Neural crest cell (in vitro differentiated cells): ENCODE results near the gene CNN3. TPM values are rescaled to one million over a fixed set of nuclear protein-coding genes. Genes with fewer than 3 reads are reported as not detected.

Experiments used
- DNase-seq: peaks from one replicate; pipeline ENCODE4 v3.0.0; 2021; ENCODE audit warnings: low read depth, mixed read lengths, low spot score
- H3K27ac Mint-ChIP-seq: one replicate; pipeline ENCODE4 v1.8.0; 2021; ENCODE audit warnings: mild to moderate bottlenecking, mixed read lengths; ENCODE audit not compliant: unreplicated experiment
- H3K27me3 Mint-ChIP-seq: 2 replicates; pipeline ENCODE4 v1.8.0; 2021; ENCODE audit warnings: low read depth, mild to moderate bottlenecking, mixed read lengths
- H3K36me3 Mint-ChIP-seq: 2 replicates; pipeline ENCODE4 v1.8.0; 2021; ENCODE audit warnings: low read depth, mild to moderate bottlenecking, mixed read lengths
- H3K4me1 Mint-ChIP-seq: 2 replicates; pipeline ENCODE4 v1.8.0; 2021; ENCODE audit warnings: mixed read lengths
- H3K4me3 Mint-ChIP-seq: one replicate; pipeline ENCODE4 v1.8.0; 2021; ENCODE audit warnings: mild to moderate bottlenecking, mixed read lengths
- H3K9me3 Mint-ChIP-seq: 2 replicates; pipeline ENCODE4 v1.8.0; 2021; ENCODE audit warnings: mixed read lengths
- total RNA-seq: library from RNA; stranded (reverse); gene quantifications from 2 replicates; pipeline ENCODE4 v1.2.1, GENCODE V29; 2021
- TF ChIP-seq, protein P1 (sequence below): fragments of 200-600 bp; sonication (generic); conservative IDR thresholded peaks from 2 replicates; pipeline ENCODE4 v1.5.0; 2021; ENCODE audit warnings: antibody characterized with exemption, mild to moderate bottlenecking

Gene CNN3
- total RNA-seq, 1 donor from 2014 or later: 322 TPM

GRCh38 chr1:94875794-94876193, 51.1 kb downstream of the CNN3 start:
- Mint-ChIP-seq H3K27ac (no peak overlapping the region), H3K4me3 (no peak overlapping the region), H3K36me3 (peaks cover 3% of the 10 kb centered on the region), H3K9me3 (peaks cover 5% of the 10 kb centered on the region), H3K27me3 (no peaks in the 10 kb centered on the region), H3K4me1 (peaks cover 14% of the 10 kb centered on the region)
- TF ChIP-seq, protein P1, sequence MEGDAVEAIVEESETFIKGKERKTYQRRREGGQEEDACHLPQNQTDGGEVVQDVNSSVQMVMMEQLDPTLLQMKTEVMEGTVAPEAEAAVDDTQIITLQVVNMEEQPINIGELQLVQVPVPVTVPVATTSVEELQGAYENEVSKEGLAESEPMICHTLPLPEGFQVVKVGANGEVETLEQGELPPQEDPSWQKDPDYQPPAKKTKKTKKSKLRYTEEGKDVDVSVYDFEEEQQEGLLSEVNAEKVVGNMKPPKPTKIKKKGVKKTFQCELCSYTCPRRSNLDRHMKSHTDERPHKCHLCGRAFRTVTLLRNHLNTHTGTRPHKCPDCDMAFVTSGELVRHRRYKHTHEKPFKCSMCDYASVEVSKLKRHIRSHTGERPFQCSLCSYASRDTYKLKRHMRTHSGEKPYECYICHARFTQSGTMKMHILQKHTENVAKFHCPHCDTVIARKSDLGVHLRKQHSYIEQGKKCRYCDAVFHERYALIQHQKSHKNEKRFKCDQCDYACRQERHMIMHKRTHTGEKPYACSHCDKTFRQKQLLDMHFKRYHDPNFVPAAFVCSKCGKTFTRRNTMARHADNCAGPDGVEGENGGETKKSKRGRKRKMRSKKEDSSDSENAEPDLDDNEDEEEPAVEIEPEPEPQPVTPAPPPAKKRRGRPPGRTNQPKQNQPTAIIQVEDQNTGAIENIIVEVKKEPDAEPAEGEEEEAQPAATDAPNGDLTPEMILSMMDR: no peak
- no peak for DNase-seq

GRCh38 chr1:94874423-94874822, 52.5 kb downstream of the CNN3 start:
- Mint-ChIP-seq H3K4me3 (no peak overlapping the region), H3K4me1 (peaks cover 14% of the 10 kb centered on the region), H3K9me3 (peaks cover 5% of the 10 kb centered on the region), H3K36me3 (peaks cover 3% of the 10 kb centered on the region), H3K27me3 (no peaks in the 10 kb centered on the region), H3K27ac (no peak overlapping the region)
- no peak for DNase-seq
- TF ChIP-seq, protein P1: no peak

DNA sequence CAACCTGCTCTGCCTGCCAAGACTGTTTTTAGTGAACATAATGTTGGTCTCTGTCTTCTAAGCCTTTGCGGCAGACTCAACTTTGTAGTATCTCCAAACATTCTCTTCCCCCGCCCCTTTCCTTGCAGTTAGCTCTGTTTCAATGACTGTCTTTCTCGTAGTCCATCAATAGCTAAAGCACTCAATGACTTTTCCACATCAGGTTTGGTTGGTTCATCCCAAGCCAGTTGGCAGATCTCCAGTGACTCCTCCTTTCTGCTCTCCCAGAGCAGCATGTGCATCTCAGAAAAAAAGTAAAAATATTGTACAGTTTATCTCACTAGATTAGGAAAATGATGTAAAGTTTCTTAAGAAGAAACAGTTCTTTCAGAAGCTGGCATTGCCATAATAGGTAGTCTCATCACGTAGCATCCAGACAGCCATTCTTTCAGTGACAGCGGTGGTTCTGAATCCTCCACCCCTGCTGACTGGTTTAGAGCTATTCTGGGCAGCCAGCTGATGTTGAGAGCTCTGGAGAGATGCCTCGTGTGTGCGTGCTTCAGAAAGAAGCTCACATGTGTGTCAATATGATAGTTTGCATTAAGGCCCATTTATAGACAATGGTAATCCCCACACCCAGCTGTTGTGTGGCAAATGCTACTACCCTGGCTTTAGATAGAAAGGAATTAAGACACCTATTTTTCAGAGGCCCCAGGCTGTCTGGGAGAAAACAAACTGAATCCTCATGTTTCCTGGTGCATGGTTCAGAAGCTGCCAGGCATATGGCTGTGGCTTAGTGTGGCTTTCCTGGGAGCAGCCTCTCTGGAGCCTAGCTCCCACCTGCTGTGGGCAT, 53.2 kb downstream of the CNN3 start:
- peaks cover 14% of the 10 kb centered on the region for H3K4me1 Mint-ChIP-seq
- peaks cover 5% of the 10 kb centered on the region for H3K9me3 Mint-ChIP-seq
- no peak overlapping the region for H3K4me3 Mint-ChIP-seq
- DNase-seq: no peak
- no peaks in the 10 kb centered on the region for H3K27me3 Mint-ChIP-seq
- TF ChIP-seq, protein P1: no peak
- peaks cover 3% of the 10 kb centered on the region for H3K36me3 Mint-ChIP-seq
- no peak overlapping the region for H3K27ac Mint-ChIP-seq

DNA sequence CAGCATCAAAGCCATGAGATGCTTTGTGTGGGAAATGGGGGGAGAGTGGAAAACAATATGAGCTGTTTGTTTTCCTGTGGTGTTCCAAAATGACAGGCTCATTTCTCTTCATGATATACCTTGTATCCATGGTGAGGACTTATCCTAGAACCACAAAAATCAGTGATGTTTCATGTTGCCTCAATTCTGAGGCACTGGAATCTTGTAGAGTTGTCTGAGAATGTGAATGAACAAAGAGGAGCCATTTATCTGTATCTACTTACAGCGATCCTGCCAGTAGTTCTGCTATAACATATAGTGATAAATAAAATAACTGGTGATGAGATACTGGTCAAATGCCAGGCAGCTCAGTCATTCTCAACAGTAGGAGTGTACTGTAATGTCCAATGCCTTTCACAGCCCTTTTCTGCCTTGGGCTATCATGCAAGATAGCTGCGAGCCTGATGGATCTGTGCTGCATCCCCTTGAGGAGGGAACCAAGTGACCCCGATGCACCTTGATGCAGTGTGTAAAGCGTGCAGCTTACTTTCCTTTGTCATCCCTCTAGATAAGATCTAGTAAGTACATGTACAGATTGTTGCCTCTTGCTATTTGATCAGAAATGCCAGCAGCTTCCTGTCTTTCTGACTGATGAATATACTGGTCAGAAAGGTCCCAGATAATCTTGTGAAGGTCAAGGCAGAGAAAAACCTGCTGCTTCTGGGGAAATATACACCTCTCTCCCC, 54.0 kb downstream of the CNN3 start:
- H3K27ac Mint-ChIP-seq: no peak overlapping the region
- TF ChIP-seq, protein P1: no peak
- H3K4me3 Mint-ChIP-seq: no peak overlapping the region
- no peak for DNase-seq
- H3K9me3 Mint-ChIP-seq: peaks cover 3% of the 10 kb centered on the region
- H3K27me3 Mint-ChIP-seq: no peaks in the 10 kb centered on the region
- peaks cover 14% of the 10 kb centered on the region for H3K4me1 Mint-ChIP-seq
- H3K36me3 Mint-ChIP-seq: peaks cover 3% of the 10 kb centered on the region

- no peak for DNase-seq
- H3K27ac Mint-ChIP-seq: no peak overlapping the region
- H3K4me3 Mint-ChIP-seq: no peak overlapping the region
- H3K4me1 Mint-ChIP-seq: peaks cover 28% of the 10 kb centered on the region
- no peaks in the 10 kb centered on the region for H3K27me3 Mint-ChIP-seq
- TF ChIP-seq, protein P1: no peak
- H3K9me3 Mint-ChIP-seq: no peaks in the 10 kb centered on the region
- H3K36me3 Mint-ChIP-seq: no peaks in the 10 kb centered on the region
Observed at GRCh38 chr1:94871031-94871430, 55.9 kb downstream of the CNN3 start.
